Stimulated activated CD4-positive, alpha-beta T cell treated with anti-CD3 and anti-CD28 coated beads, Interleukin-4, amount 100 ng/mL, for 24 hours (primary cell): ENCODE measurements around the gene GSTM3.
"Not testable (repeated sequence)": the region's sequence is repeated elsewhere in the genome, so short reads cannot be mapped to it uniquely, and the experiment has no call there.

Experiments
- DNase-seq: peaks from one replicate; pipeline ENCODE4 v3.0.0-alpha.2; 2020

GSTM3 gene

DNA sequence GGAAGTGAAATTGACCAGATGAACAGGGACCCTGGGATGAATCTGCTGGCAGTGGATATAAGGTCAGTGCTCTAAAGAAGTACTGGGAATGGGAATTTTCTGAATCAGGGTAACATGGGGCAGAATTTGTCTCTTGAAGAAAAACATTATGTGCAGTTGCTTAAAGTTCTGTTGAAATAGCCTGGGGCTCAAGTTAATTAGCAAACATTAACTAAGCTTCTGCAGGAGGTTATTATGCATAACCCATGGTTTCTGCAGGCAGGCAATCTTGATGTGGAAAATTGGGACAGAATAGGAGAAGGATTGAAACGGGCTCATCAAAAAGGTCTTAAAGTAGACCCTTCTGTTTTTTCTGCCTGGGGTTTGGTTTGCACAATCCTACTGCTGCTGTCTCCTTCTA is 14.8 kb downstream of the GSTM3 start:
- DNase-seq, result no peak

DNA sequence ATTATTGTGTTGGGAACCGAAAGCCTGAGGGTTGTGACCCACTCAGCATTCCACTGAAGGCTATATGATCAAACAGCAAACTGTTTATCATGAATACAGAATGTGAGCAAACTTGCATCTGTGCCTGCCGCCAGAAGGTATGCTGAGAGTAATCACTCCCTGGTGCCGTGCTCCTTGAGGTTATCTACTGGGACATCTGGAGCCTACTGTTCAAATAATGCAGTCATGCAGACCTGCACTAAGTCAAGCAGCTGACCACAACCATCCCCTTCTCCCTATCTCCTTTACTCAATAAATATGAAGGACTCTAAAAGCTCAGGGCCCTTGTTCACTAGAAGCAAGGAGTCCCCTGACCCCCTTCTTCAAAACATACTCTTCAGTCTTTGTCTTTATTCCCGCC is 15.3 kb downstream of the GSTM3 start:
- no peak for DNase-seq

DNA sequence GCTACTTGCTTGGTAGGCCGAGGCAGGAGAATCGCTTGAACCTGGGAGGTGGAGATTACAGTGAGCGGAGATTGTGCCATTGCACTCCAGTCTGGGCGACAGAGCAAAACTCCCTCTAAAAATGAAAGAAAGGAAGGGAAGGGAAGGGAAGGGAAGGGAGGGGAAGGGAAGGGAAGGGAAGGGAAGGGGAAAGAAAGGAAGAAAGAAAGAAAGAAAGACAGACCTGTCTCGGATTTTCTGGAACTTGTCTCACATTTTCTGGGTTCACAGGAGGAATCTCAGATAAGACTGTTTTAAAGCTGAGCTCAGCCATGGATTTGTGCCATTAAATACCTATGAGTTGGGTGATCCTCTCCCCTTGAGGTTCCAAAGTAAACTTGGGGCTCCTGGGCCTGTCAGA is 15.9 kb downstream of the GSTM3 start:
- DNase-seq, result no peak

DNA sequence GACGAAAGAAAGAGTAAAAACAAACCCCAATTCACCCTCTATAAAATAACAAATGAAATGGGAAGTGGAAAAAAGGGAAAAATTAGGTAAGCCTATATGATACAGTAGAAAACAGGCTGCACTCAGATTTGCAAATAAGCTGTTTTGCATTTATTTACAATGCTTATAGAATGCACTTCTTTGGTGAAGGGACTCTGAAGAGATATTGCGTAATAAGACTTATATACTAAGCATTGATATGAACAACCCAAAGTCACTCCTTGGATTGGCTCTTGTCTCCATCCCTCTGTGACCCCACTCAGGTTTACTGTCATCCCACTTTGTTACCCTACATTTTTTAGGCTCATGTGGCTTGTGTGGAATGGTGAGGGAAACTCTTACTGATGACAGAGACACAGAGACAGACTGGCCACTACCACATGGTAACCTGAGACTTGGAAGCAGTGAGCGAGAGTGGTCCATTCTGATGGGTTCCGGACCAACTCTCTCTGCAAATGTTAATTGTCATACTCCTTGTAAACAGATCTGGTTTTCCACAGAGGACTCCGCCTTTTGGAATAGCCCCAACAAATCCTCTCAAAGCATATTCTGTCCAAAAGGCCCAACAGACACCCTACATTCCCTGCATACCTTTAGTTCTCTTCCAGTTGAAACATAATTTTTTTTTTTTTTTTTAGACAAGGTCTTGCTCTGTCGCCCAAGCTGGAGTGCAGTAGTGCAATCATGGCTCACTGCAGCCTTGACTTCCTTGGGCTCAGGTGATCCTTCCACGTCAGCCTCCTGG is 17.7 kb downstream of the GSTM3 start:
- no peak for DNase-seq

DNA sequence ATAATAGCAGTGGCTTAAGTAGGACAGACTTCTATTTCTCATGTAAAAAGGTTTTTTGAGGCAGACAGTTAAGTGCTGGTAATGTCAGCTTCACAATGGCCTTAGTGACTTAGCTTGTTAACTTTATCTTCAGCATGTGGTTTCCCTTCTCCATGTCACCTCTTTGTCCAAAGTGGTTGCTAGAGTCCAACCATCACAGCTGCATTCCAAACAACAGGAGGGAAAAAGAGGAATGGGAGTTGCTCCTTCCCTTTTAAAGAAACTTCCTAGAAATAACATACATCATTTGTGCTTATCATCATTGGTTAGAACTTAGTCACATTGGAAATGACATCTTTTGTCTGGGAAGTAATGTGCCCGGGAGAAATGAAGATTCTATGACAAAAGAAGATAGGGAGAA is 18.9 kb downstream of the GSTM3 start:
- DNase-seq, result no peak

DNA sequence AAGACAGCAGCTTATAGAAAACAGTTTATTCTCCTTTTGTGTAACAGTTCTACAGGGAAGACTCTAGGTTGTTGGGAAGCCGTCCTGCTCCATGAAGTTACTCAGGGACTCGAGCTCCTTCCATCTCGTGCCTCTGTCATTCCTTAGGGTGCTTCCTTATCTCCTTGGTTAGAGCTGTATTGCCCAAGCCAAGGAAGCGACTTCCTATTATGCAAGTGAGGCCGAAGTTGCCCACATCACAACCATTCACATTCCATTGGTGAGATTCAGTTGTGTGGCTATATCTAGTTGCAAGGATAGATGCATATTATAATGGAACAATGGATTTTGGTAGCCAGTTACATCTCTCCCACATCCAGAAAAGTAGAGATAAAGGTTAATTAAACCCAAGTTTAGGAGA is 19.8 kb downstream of the GSTM3 start:
- no peak for DNase-seq

DNA sequence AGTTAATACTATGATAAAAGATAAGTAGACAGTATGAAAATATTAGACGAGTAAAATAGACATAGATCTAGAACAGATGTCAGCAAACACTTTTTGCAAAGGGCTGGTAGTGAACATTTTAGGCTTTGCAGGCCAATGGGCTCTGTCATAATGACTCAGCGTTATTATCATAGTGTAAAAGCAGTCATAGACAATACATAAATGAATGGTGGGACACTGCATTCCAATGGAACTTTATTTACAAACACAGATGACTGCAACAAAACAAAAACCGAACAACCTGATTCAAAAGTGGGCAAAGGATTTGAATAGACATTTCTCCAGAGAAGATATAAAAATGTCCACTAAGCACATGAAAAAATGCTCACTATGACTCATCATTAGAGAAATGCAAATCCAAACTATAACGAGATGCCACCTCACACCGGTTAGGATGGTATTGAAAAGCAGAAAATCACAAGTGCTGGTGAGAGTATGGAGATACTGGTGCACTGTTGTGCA is 21.5 kb downstream of the GSTM3 start:
- DNase-seq, result no peak

DNA sequence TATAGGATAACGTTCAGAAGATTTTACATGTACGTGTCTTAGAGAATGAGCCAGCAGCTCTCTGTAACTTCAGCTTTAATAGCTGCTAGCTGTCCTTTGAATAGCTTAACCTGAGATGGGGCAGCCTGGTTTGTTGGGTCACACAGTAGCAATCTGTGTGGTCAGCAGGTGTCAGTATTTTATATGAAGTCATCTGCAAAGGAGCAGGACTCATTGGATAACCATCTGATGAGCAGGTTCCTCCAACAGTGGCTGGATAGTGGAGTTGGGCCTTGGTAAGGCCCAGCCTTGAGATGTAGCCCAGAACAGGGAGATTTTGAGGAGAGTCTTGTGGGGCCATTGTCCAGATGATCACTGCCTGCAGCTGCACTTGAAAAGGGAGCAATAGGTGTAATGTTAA is 22.3 kb downstream of the GSTM3 start:
- no peak for DNase-seq

DNA sequence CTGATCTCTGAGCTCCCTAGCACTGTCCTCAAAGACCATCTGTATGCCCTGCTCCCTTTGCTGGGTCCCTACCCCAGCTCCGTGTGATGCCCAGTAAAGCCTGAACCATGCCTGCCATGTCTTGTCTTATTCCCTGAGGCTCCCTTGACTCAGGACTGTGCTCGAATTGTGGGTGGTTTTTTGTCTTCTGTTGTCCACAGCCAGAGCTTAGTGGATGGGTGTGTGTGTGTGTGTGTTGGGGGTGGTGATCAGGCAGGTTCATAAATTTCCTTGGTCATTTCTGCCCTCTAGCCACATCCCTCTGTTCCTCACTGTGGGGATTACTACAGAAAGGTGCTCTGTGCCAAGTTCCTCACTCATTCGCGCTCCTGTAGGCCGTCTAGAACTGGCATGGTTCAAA is 23.1 kb downstream of the GSTM3 start:
- no peak for DNase-seq

DNA sequence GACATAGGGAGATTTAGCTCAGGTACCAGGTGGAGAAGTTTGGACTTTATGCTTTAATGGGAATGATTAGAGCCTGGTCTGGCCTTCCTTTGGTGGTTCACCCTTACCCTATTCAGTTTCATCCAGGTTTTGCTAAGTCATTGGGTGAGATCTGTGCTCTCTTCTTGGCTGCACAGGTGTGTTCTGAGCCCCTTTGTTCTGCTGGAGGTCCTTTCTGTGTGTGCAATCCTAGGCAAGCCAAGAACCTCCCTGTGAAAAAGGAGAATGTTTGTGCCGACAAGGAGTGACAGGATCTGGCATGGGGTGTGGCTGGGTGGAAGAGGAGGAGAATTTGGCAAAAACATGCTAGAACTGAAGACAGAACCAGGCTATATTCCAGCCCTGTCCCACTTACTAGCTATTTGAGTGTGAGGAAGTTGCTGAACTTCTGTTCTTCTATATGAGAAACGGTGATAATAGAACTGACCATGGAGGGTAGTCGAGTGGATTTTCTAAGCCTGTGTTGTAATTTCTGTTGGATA is 24.2 kb downstream of the GSTM3 start:
- no peak for DNase-seq

DNA sequence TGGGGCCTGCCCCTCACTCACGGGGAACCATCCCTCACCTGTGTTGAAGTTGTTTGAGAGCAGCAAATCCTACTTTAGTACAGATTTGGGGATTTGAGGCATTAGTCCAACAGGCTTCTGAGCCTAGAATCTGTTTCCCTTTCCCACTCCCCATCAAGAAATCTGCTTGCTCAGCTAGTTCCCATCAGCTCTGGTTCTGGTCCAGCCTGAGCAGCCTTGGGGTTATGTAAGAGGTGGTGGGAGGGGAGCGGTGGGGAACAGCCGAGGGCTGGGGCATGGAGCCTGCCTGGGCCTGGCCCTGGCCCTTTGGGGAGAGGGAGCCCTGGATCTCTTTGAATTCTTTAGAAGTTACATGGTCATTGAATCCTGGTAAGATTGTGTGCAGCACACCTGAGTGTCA is 24.7 kb downstream of the GSTM3 start:
- DNase-seq, result no peak

DNA sequence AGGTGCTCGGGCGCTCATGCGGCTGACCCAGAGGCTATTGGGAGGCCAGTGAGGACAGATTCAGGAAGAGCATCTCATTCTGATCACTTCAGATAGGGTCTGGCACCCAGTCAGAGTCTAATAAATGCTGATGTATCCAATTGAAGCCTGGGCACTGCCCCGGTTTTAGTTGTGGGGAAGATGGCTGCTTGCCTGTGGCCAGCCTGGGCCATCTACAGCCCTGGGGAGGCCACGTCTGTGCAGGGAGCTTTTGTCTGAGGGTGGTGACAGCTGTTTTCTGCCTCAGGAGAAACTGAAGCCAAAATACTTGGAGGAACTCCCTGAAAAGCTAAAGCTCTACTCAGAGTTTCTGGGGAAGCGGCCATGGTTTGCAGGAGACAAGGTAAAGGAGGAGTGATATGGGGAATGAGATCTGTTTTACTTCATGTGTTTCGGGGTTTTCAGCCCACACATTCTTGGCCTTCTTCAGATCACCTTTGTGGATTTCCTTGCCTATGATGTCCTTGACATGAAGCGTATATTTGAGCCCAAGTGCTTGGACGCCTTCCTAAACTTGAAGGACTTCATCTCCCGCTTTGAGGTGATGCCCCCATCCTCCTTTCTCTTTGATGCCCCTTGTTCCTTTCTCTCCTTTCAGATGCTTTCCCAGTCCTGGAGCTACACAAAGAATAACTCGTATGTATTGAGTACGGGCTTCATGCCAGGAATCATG is 26.0 kb downstream of the GSTM3 start:
- no peak for DNase-seq

DNA sequence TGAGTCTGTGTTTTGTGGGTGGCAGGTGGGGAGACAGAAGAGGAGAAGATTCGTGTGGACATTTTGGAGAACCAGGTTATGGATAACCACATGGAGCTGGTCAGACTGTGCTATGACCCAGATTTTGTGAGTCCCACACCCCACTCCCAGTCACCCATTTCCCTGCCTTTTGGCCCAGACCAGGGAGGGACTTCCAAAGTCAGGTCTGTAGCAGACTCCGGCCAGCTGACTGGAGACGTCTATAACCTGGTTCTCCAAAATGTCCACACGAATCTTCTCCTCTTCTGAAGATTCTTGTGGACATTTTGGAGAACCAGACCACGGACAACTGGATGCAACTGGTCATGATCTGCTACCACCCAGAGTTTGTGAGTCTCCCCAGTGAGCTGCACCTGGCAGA is 27.2 kb downstream of the GSTM3 start:
- no peak for DNase-seq

DNA sequence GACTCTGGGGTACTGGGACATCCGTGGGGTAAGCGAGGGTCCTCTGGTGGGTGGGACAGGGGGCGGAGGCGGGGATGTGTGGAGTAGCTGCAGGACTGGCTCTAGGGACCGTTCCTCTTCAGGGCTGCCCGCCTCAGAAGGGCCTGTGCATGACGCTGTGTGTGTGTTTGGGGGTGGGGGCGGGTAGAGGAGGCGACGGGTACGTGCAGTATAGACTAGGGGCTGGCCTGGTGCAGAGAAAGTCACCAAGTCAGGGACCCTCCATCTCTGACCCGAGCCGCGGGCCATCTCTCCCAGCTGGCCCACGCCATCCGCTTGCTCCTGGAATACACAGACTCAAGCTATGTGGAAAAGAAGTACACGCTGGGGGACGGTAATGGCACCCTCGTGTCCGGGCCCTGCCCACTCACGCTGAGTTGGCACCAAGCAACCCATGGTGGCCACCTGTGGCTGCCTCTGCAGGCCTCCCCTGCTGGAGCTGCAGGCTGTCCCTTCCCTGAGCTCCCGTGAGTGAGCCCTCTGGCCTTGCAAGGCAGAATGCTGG is 28.4 kb downstream of the GSTM3 start:
- no peak for DNase-seq

DNA sequence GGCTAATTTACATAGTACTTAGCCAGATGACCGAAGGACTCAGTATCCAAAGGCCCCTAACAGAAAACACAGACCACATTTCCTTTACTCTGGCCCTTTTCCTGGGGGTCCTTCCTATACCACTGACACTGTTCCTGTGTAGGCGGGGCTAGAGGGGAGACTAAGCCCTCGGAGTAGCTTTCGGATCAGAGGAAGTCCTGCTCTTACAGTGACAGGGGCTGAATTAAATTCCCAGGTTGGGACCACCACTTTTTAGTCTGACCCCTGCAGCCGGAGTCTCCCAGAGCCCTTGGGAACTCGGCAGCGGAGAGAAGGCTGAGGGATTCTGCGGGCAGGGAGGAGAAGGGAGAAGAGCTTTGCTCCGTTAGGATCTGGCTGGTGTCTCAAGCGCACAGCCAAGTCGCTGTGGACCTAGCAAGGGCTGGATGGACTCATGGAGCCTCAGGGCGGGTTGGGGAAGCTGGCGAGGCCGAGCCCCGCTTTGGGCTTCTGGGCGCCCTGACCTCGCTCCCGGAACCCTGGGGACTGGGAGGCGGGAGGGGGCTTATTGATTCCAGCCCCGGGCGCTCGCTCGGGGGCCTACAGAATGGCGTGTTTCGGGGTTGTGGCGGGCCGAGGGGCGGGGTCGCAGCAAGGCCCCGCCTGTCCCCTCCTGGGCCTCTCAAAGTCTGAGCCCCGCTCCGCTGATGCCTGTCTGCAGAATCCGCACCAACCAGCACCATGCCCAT is 29.1 kb downstream of the GSTM3 start, which contains the start of gene GSTM5:
GSTM5 (plus strand) TSS at position 659 of the 728 bp plus-strand sequence; CDS start at position 721, 62 bp downstream.
- DNase-seq, result not testable (repeated sequence)

DNA sequence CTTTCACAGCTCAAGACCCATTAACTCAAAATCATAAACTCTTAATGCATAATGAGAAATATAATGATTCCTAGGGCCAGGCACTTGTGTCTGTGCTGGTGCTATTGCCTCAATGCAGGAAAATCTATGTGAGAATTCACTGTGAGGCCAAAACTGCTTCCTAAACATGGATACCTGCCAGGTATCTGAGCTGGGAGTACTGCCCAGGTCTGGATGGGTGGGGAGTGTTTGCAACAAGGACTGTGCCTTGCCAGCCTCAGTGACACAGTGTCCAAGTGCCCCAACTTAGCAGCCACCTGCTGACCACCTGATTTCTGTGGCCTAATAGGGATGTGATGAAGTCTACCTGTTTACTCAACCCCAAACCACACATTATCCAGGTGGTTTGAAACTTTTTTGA is 31.0 kb downstream of the GSTM3 start:
- DNase-seq, result not testable (repeated sequence)

DNA sequence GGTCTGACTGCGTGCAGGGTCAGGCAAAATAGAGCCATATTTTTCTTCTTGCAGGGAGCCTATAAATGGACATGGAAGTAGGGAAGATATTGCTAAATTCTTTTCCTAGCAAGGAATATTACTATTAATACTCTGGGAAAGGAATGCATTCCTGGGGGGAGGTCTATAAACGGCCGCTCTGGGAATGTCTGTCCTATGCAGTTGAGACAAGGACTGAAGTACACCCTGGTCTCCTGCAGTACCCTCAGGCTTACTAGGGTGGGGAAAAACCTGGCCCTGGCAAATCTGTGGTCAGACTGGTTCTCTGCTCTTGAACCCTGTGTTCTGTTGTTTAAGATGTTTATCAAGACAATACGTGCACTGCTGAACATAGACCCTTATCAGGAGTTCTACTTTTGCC is 31.9 kb downstream of the GSTM3 start:
- DNase-seq, result not testable (repeated sequence)

DNA sequence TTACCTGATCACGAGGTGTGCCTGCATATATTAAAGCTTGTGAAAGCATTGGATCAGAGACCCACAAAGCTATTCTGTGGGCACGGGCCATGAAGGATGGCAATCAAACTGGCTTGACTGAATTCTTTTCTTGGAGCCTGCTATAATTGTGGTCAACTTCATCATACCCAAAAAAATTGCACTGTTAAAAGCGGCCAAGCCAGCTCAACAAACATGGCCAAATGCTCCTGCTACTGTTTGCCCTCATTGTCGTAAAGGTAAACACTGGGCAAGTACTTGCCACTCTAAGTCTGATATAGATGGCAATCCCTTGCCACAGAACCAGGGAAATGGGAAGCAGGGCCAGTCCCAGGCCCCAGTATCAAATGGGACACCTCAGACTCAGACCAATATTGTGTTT is 35.4 kb downstream of the GSTM3 start:
- DNase-seq, result no peak

DNA sequence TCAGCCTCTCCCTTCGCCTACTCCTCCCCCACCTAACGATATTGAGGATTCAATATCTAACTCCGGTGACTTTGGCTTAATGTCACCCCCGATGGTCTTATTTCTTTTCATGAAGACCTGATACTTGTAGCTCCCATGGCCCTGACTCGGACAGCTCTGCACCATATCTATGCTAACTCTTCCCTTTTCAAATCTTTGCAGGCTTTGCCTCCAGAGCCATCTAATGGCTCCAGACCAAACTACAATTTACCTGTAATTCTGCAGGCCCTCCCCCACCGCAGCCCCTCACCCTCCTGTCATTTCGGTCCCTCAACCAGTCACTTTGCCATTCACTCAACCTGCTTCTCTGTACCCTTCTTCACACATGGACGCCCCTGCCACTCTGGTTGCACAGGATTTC is 36.7 kb downstream of the GSTM3 start:
- no peak for DNase-seq

DNA sequence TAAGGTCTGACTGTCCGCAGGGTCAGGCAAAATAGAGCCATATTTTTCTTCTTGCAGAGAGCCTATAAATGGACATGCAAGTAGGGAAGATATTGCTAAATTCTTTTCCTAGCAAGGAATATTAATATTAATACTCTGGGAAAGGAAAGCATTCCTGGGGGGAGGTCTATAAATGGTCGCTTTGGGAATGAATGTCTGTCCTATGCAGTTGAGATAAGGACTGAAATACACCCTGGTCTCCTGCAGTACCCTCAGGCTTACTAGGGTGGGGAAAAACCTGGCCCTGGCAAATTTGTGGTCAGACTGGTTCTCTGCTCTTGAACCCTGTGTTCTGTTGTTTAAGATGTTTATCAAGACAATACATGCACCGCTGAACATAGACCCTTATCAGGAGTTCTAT is 37.9 kb downstream of the GSTM3 start:
- not testable (repeated sequence) for DNase-seq

DNA sequence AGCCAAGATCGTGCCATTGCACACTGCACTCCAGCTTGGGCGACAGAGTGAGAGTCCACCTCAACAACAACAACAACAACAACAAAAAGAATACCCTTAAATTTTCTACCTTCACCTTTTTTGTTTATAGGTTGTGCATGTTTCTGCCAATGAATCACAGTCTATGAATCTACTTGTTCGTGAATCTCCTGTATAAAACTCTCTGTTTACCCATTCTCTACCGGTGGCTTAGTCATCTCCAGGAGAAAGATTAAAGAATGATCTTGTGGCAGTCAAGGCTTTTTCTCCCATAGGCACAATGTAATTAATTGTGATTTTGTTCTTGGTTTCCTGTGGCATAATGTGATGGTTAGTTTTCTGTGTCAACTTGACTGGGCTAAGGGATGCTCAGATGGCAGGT is 43.0 kb downstream of the GSTM3 start:
- not testable (repeated sequence) for DNase-seq

DNA sequence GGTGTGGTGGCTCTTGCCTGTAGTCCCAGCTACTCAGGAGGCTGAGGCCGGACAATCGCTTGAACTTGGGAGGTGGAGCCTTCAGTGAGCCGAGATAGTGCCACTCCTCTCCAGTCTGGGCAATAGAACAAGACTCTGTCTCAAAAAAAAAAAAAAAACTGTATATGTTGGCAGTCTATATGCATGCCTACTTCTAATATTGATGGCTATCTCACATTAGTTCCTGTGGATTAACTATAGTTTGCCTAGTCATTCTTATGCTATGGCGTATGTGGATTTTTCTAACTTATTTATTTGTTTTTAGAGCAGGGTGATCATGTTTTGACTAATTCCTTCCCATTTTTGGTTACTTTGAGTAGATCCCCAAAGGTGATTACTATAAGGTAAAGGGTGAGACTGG is 43.8 kb downstream of the GSTM3 start:
- no peak for DNase-seq

DNA sequence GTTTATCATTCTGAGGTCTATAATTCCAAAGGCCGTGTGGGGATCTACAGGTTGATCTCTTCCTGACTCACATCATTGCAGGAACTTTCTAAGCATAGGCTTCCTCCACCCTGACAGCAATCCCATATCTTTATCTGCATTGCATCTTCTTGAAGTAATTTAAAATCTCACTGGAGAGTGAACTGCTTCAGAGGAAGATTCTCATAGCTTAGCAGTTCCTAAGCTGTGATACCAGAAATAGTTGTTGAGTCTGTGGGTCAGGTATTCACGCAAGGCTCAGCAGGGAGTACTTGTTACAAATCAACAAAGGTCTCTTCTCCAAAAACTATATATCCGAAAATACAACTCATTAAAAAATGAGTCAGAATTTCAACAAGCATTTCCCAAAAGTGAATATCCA is 45.7 kb downstream of the GSTM3 start:
- DNase-seq, result not testable (repeated sequence)
